ENCODE data around the gene TMUB1. TPM values are rescaled to one million over a fixed set of nuclear protein-coding genes. Genes with fewer than 3 reads are reported as not detected.

The TMUB1 gene
- total and polyA plus RNA-seq, 7 experiments from 2014 or later: 36.0 to 61.2 (median 42.2) TPM

GRCh38 chr7:151060416-151061212, 22.7 kb downstream of the TMUB1 start:
- Mint-ChIP-seq H3K4me1 (peaks cover 25 to 38% (median 32%) of the 10 kb centered on the region in 7 donors), H3K36me3 (peaks cover 0 to 3% (median 0%) of the 10 kb centered on the region in 5 donors), H3K27ac (peak overlapping the region in 6 of 9 donors; percentile 38 to 86 (median 72)), H3K27me3 (no peaks in the 10 kb centered on the region), H3K9me3 (peaks cover 0 to under 1% (median 0%) of the 10 kb centered on the region in 11 donors), H3K4me3 (peak overlapping the region; percentile 73 to 99 (median 93))
- Histone ChIP-seq H3K36me3 (ENCODE audit: control insufficient read depth in 2 of 3, insufficient read depth in 3 of 3, low read length in 3 of 3) (peaks cover 0 to 14% (median 0%) of the 10 kb centered on the region in 3 experiments), H3K27ac (ENCODE audit: low read depth, low read length) (peak overlapping the region; percentile 92), H3K27me3 (ENCODE audit: control insufficient read depth in 2 of 2, insufficient read depth in 2 of 2, low read length in 2 of 2) (no peaks in the 10 kb centered on the region), H3K9me3 (ENCODE audit: control insufficient read depth in 2 of 3, low read length in 3 of 3) (no peaks in the 10 kb centered on the region), H3K4me3 (ENCODE audit: low read length) (peak overlapping the region; percentile 78), H3K4me1 (ENCODE audit: control insufficient read depth in 2 of 2, insufficient read depth in 2 of 2, low read length in 2 of 2) (peaks cover 25 to 32% of the 10 kb centered on the region in 2 donors)
- CTCF ChIA-PET: interaction anchor here (0.6 to 3.5 kb wide), 3 partner anchors 24 to 305 kb away, joined by 3 to 15 read pairs (median 3); partner anchors contain the start of genes ABCB8 and TMUB1
- POLR2A ChIA-PET: interaction anchor here (0.6 to 2.8 kb wide), 2 partner anchors 24 to 1820 kb away, joined by 4 to 14 read pairs; partner anchors contain the start of gene TMUB1
- peak in 2 of 9 donors; percentile 21 to 36 for DNase-seq
- no peak for ATAC-seq
- intact Hi-C loops (cut with micrococcal nuclease): no loop called here

- ATAC-seq (no peak), DNase-seq (no peak)
- no peaks in the 10 kb centered on the region for H3K36me3 Mint-ChIP-seq
- no peaks in the 10 kb centered on the region for H3K9me3 ChIP-seq (ENCODE audit: control insufficient read depth in 2 of 3, low read length in 3 of 3)
- H3K4me3 Mint-ChIP-seq: peak overlapping the region; percentile 73 to 99 (median 93)
- intact Hi-C loops (cut with micrococcal nuclease): no loop called here
- peak overlapping the region in 5 of 9 donors; percentile 38 to 86 (median 83) for H3K27ac Mint-ChIP-seq
- no peaks in the 10 kb centered on the region for H3K27me3 Mint-ChIP-seq
- H3K27ac ChIP-seq (ENCODE audit: low read depth, low read length): peak overlapping the region; percentile 92
- ChIA-PET CTCF (interaction anchor here (0.6 to 3.5 kb wide), 2 partner anchors 24 to 304 kb away, joined by 3 to 15 read pairs; partner anchors contain the start of gene TMUB1), POLR2A (interaction anchor here (0.5 to 2.8 kb wide), 3 partner anchors 24 to 1820 kb away, joined by 3 to 14 read pairs (median 4); partner anchors contain the start of gene TMUB1)
- H3K27me3 ChIP-seq (ENCODE audit: control insufficient read depth in 2 of 2, insufficient read depth in 2 of 2, low read length in 2 of 2): no peaks in the 10 kb centered on the region
- H3K36me3 ChIP-seq (ENCODE audit: control insufficient read depth in 2 of 3, insufficient read depth in 3 of 3, low read length in 3 of 3): peaks cover 0 to 9% (median 0%) of the 10 kb centered on the region in 3 experiments
- H3K9me3 Mint-ChIP-seq: peaks cover 0 to 1% (median 0%) of the 10 kb centered on the region in 11 donors
- H3K4me1 Mint-ChIP-seq: peaks cover 25 to 38% (median 32%) of the 10 kb centered on the region in 7 donors
- peak overlapping the region; percentile 78 for H3K4me3 ChIP-seq (ENCODE audit: low read length)
- peaks cover 25 to 32% of the 10 kb centered on the region in 2 donors for H3K4me1 ChIP-seq (ENCODE audit: control insufficient read depth in 2 of 2, insufficient read depth in 2 of 2, low read length in 2 of 2)
These were observed 23.2 kb downstream of the TMUB1 start for GRCh38 chr7:151060113-151060415.

GRCh38 chr7:151059367-151060112, 23.8 kb downstream of the TMUB1 start, which contains the start of gene SLC4A2:
SLC4A2 (plus strand) TSS chr7:151059589; CDS start chr7:151061988, 2,399 bp downstream.
- ATAC-seq (peak; percentile 37), DNase-seq (peak; percentile 46 to 82 (median 61))
- ChIA-PET CTCF (interaction anchor here (1.2 to 3.5 kb wide), 2 partner anchors 25 to 41 kb away, joined by 7 to 15 read pairs; partner anchors contain the start of gene TMUB1), POLR2A (interaction anchor here (0.5 to 2.8 kb wide), 7 partner anchors 21 to 83 kb away, joined by 3 to 14 read pairs (median 6); partner anchors contain the start of genes ABCB8, FASTK and TMUB1)
- Histone ChIP-seq H3K27me3 (ENCODE audit: control insufficient read depth in 2 of 2, insufficient read depth in 2 of 2, low read length in 2 of 2) (no peaks in the 10 kb centered on the region), H3K9me3 (ENCODE audit: control insufficient read depth in 2 of 3, low read length in 3 of 3) (no peaks in the 10 kb centered on the region), H3K27ac (ENCODE audit: low read depth, low read length) (peak within 1 kb of the TSS; percentile 92), H3K36me3 (ENCODE audit: control insufficient read depth in 2 of 3, insufficient read depth in 3 of 3, low read length in 3 of 3) (peaks cover 0 to 3% (median 0%) of the 10 kb centered on the region in 3 experiments), H3K4me1 (ENCODE audit: control insufficient read depth in 2 of 2, insufficient read depth in 2 of 2, low read length in 2 of 2) (peaks cover 25 to 32% of the 10 kb centered on the region in 2 donors), H3K4me3 (ENCODE audit: low read length) (peak within 1 kb of the TSS; percentile 78)
- Mint-ChIP-seq H3K4me1 (peaks cover 25 to 38% (median 35%) of the 10 kb centered on the region in 7 donors), H3K36me3 (peaks cover 0 to 3% (median 0%) of the 10 kb centered on the region in 5 donors), H3K4me3 (peak within 1 kb of the TSS; percentile 91 to 99 (median 94)), H3K27ac (peak within 1 kb of the TSS; percentile 86 to 96 (median 93)), H3K27me3 (no peaks in the 10 kb centered on the region), H3K9me3 (peaks cover 0 to 1% (median 0%) of the 10 kb centered on the region in 11 donors)
- intact Hi-C loops (cut with micrococcal nuclease): loop anchor here (1.0 to 5.0 kb wide), 9 partner anchors 8 to 691 kb away; partner anchors contain the start of genes REPIN1 (in 1 of the 2) and ZNF775 (in 1 of the 2)

- Histone ChIP-seq H3K4me3 (ENCODE audit: low read length) (peak overlapping the region; percentile 78), H3K9me3 (ENCODE audit: control insufficient read depth in 2 of 3, low read length in 3 of 3) (no peaks in the 10 kb centered on the region), H3K27me3 (ENCODE audit: control insufficient read depth in 2 of 2, insufficient read depth in 2 of 2, low read length in 2 of 2) (no peaks in the 10 kb centered on the region), H3K36me3 (ENCODE audit: control insufficient read depth in 2 of 3, insufficient read depth in 3 of 3, low read length in 3 of 3) (no peaks in the 10 kb centered on the region), H3K27ac (ENCODE audit: low read depth, low read length) (peak overlapping the region; percentile 92), H3K4me1 (ENCODE audit: control insufficient read depth in 2 of 2, insufficient read depth in 2 of 2, low read length in 2 of 2) (peaks cover 25 to 32% of the 10 kb centered on the region in 2 donors)
- Mint-ChIP-seq H3K27me3 (no peaks in the 10 kb centered on the region), H3K27ac (peak overlapping the region; percentile 86 to 96 (median 93)), H3K36me3 (peaks cover 0 to 3% (median 0%) of the 10 kb centered on the region in 5 donors), H3K4me1 (peaks cover 25 to 38% (median 36%) of the 10 kb centered on the region in 7 donors), H3K4me3 (peak overlapping the region; percentile 91 to 99 (median 94)), H3K9me3 (peaks cover 0 to 1% (median 0%) of the 10 kb centered on the region in 11 donors)
- ATAC-seq (no peak), DNase-seq (peak in 2 of 9 donors; percentile 26 to 37)
- CTCF ChIA-PET: interaction anchor here (1.2 to 3.5 kb wide), 2 partner anchors 26 to 40 kb away, joined by 7 to 15 read pairs; partner anchors contain the start of gene TMUB1
- intact Hi-C loops (cut with micrococcal nuclease): loop anchor here (1.0 to 5.0 kb wide), 15 partner anchors 8 to 1221 kb away; partner anchors contain the start of genes ABCB8 (in 2 of the 2), ABCF2 (in 2 of the 2), FASTK (in 2 of the 2) and REPIN1 (in 1 of the 2)
- POLR2A ChIA-PET: interaction anchor here (1.0 to 2.8 kb wide), 9 partner anchors 22 to 83 kb away, joined by 3 to 14 read pairs (median 3); partner anchors contain the start of genes ABCB8, FASTK and TMUB1
These were observed 24.4 kb downstream of the TMUB1 start for GRCh38 chr7:151058781-151059366.

- Histone ChIP-seq H3K9me3 (ENCODE audit: control insufficient read depth in 2 of 3, low read length in 3 of 3) (no peaks in the 10 kb centered on the region), H3K27ac (ENCODE audit: low read depth, low read length) (peak overlapping the region; percentile 92), H3K27me3 (ENCODE audit: control insufficient read depth in 2 of 2, insufficient read depth in 2 of 2, low read length in 2 of 2) (no peaks in the 10 kb centered on the region), H3K4me1 (ENCODE audit: control insufficient read depth in 2 of 2, insufficient read depth in 2 of 2, low read length in 2 of 2) (peaks cover 25 to 32% of the 10 kb centered on the region in 2 donors), H3K4me3 (ENCODE audit: low read length) (peak overlapping the region; percentile 78), H3K36me3 (ENCODE audit: control insufficient read depth in 2 of 3, insufficient read depth in 3 of 3, low read length in 3 of 3) (no peaks in the 10 kb centered on the region)
- DNase-seq (peak; percentile 80 to 99 (median 97)), ATAC-seq (peak; percentile 96)
- ChIA-PET POLR2A (interaction anchor here (1.0 to 2.8 kb wide), 10 partner anchors 23 to 82 kb away, joined by 3 to 14 read pairs (median 4); partner anchors contain the start of genes ABCB8, FASTK and TMUB1), CTCF (interaction anchor here (1.0 to 3.5 kb wide), 3 partner anchors 26 to 52 kb away, joined by 3 to 15 read pairs (median 7); partner anchors contain the start of gene TMUB1)
- Mint-ChIP-seq H3K36me3 (peaks cover 0 to 3% (median 0%) of the 10 kb centered on the region in 5 donors), H3K4me3 (peak overlapping the region; percentile 91 to 99 (median 94)), H3K27me3 (no peaks in the 10 kb centered on the region), H3K9me3 (peaks cover 0 to 1% (median 0%) of the 10 kb centered on the region in 11 donors), H3K27ac (peak overlapping the region; percentile 86 to 96 (median 93)), H3K4me1 (peaks cover 25 to 41% (median 38%) of the 10 kb centered on the region in 7 donors)
- intact Hi-C loops (cut with micrococcal nuclease): loop anchor here (1.0 to 5.0 kb wide), 13 partner anchors 22 to 1220 kb away; partner anchors contain the start of genes ABCB8 (in 2 of the 2), ABCF2 (in 2 of the 2), FASTK (in 2 of the 2) and REPIN1 (in 1 of the 2)
These were observed 25.1 kb downstream of the TMUB1 start for GRCh38 chr7:151057989-151058780.
